Measurements from ENCODE around the gene FMOD. TPM values are rescaled to one million over a fixed set of nuclear protein-coding genes. Genes with fewer than 3 reads are reported as not detected.

FMOD gene
- total RNA-seq, 1 experiment from 2014 or later: 0.69 TPM

- H3K4me1 ChIP-seq (ENCODE audit: insufficient read depth, low read length, poor library complexity, severe bottlenecking): no peaks in the 10 kb centered on the region
- intact Hi-C loops (cut with micrococcal nuclease; ENCODE audit: unreplicated experiment): no loop called here
- POLR2A ChIA-PET (ENCODE audit: low non-redundant PET): no interaction called here
- H3K9me3 ChIP-seq (ENCODE audit: low read depth, low read length, poor library complexity, severe bottlenecking): no peaks in the 10 kb centered on the region
- no peaks in the 10 kb centered on the region for H3K36me3 ChIP-seq (ENCODE audit: insufficient read depth, low read length, poor library complexity, severe bottlenecking)
- no TSS peak for BruUV-seq (replicated peaks)
- CTCF ChIA-PET: no interaction called here
- no peaks in the 10 kb centered on the region for H3K27me3 ChIP-seq (replicated peaks; ENCODE audit: insufficient read depth, low read depth, low read length, poor library complexity)
- no peak overlapping the region for H3K27ac ChIP-seq (ENCODE audit: low read depth, low read length, poor library complexity, severe bottlenecking)
- H3K4me3 ChIP-seq (ENCODE audit: low read depth, low read length, poor library complexity, severe bottlenecking): no peak overlapping the region
- no peak for TF ChIP-seq CTCF (conservative IDR thresholded peaks at IDR 0.05; ENCODE audit: low read depth, low read length)
- no peak for TF ChIP-seq EZH2 (IDR thresholded peaks at IDR 0.05; ENCODE audit: borderline replicate concordance, low read depth, low read length, poor library complexity, severe bottlenecking)
- no peak for DNase-seq (ENCODE audit: low spot score)
Measured at GRCh38 chr1:203378556-203379245, 27.8 kb upstream of the FMOD start.

GRCh38 chr1:203373991-203374390, 23.1 kb upstream of the FMOD start:
- no peaks in the 10 kb centered on the region for H3K9me3 ChIP-seq (ENCODE audit: low read depth, low read length, poor library complexity, severe bottlenecking)
- intact Hi-C loops (cut with micrococcal nuclease; ENCODE audit: unreplicated experiment): no loop called here
- POLR2A ChIA-PET (ENCODE audit: low non-redundant PET): no interaction called here

GRCh38 chr1:203373002-203373401, 22.1 kb upstream of the FMOD start:
- H3K9me3 ChIP-seq (ENCODE audit: low read depth, low read length, poor library complexity, severe bottlenecking): no peaks in the 10 kb centered on the region
- no peak for DNase-seq (ENCODE audit: low spot score)
- ChIA-PET CTCF (no interaction called here), POLR2A (ENCODE audit: low non-redundant PET) (no interaction called here)
- H3K36me3 ChIP-seq (ENCODE audit: insufficient read depth, low read length, poor library complexity, severe bottlenecking): no peaks in the 10 kb centered on the region
- intact Hi-C loops (cut with micrococcal nuclease; ENCODE audit: unreplicated experiment): no loop called here
- no peak overlapping the region for H3K27ac ChIP-seq (ENCODE audit: low read depth, low read length, poor library complexity, severe bottlenecking)
- H3K4me1 ChIP-seq (ENCODE audit: insufficient read depth, low read length, poor library complexity, severe bottlenecking): no peaks in the 10 kb centered on the region
- no peak overlapping the region for H3K4me3 ChIP-seq (ENCODE audit: low read depth, low read length, poor library complexity, severe bottlenecking)
- H3K27me3 ChIP-seq (replicated peaks; ENCODE audit: insufficient read depth, low read depth, low read length, poor library complexity): no peaks in the 10 kb centered on the region
- no peak for TF ChIP-seq CTCF (conservative IDR thresholded peaks at IDR 0.05; ENCODE audit: low read depth, low read length)
- no peak for TF ChIP-seq EZH2 (IDR thresholded peaks at IDR 0.05; ENCODE audit: borderline replicate concordance, low read depth, low read length, poor library complexity, severe bottlenecking)
- no TSS peak for BruUV-seq (replicated peaks)

More at GRCh38 chr1:203373991-203374390, 23.1 kb upstream of the FMOD start:
- Histone ChIP-seq H3K27ac (ENCODE audit: low read depth, low read length, poor library complexity, severe bottlenecking) (no peak overlapping the region), H3K4me3 (ENCODE audit: low read depth, low read length, poor library complexity, severe bottlenecking) (no peak overlapping the region), H3K36me3 (ENCODE audit: insufficient read depth, low read length, poor library complexity, severe bottlenecking) (no peaks in the 10 kb centered on the region), H3K27me3 (replicated peaks; ENCODE audit: insufficient read depth, low read depth, low read length, poor library complexity) (no peaks in the 10 kb centered on the region), H3K4me1 (ENCODE audit: insufficient read depth, low read length, poor library complexity, severe bottlenecking) (no peaks in the 10 kb centered on the region)
- TF ChIP-seq CTCF (conservative IDR thresholded peaks at IDR 0.05; ENCODE audit: low read depth, low read length) (no peak), EZH2 (IDR thresholded peaks at IDR 0.05; ENCODE audit: borderline replicate concordance, low read depth, low read length, poor library complexity, severe bottlenecking) (no peak)
- CTCF ChIA-PET: no interaction called here
- DNase-seq (ENCODE audit: low spot score): no peak
- BruUV-seq (replicated peaks): no TSS peak

All from A673 (cell line).